ENCODE results near the gene SYPL2.

GRCh38 chr1:109528712-109529111 lies 62.4 kb downstream of the SYPL2 start:
- TF ChIP-seq POLR2A (IDR thresholded peaks at IDR 0.05) (no peak), CTCF (IDR thresholded peaks at IDR 0.05) (no peak), EP300 (IDR thresholded peaks at IDR 0.05) (no peak)

Data from tibial nerve (tissue), 4 donors.